Stimulated activated CD4-positive, alpha-beta T cell treated with anti-CD3 and anti-CD28 coated beads, TNF-alpha, amount 100 ng/mL, for 4 hours (primary cell): Measurements from ENCODE around the gene RCL1.

Experiments
- DNase-seq, 3 experiments: peaks; one replicate each; pipeline ENCODE4 v3.0.0-alpha.2; 2020; ENCODE audit warnings: low read depth in 3 of 3

Gene RCL1

DNA sequence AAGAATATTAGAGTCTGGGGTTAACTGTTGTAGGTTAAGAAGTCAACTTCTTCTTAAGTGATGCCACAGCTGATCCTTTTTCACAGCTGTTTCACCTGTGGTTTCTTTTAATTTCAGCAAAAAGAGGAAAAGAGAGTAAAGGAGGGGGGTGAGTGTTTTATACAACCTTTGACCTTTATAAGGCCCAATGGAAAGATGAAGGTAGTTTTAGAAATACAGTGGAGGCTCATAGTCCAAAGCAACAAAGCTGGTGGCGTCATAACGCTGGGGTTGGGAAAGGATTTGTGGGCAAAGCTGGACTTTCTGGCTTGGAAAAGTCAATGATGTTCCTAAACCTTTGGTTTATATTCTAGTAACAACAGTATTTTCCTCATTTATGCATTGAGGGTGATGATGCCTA lies 49.5 kb downstream of the RCL1 start:
- DNase-seq: no peak

DNA sequence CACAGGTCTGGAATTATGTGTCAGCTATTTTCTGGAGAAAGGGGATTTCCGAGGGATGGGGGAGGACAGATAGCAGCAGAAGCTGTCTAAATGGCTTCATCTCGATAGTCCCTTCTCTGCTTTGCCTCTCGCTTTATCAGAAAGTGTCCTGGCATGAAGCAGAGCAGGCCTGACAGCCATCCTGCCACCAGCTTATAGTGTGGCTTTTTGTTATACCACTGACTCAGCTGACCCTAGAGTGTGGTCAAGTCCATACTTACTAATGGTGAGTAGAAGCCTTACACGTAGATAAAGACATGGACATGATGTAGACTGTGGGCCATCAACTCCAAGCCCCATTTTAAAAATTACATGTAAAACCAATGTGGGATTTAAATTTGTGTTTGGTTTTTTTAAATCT lies 50.0 kb downstream of the RCL1 start:
- DNase-seq: no peak

DNA sequence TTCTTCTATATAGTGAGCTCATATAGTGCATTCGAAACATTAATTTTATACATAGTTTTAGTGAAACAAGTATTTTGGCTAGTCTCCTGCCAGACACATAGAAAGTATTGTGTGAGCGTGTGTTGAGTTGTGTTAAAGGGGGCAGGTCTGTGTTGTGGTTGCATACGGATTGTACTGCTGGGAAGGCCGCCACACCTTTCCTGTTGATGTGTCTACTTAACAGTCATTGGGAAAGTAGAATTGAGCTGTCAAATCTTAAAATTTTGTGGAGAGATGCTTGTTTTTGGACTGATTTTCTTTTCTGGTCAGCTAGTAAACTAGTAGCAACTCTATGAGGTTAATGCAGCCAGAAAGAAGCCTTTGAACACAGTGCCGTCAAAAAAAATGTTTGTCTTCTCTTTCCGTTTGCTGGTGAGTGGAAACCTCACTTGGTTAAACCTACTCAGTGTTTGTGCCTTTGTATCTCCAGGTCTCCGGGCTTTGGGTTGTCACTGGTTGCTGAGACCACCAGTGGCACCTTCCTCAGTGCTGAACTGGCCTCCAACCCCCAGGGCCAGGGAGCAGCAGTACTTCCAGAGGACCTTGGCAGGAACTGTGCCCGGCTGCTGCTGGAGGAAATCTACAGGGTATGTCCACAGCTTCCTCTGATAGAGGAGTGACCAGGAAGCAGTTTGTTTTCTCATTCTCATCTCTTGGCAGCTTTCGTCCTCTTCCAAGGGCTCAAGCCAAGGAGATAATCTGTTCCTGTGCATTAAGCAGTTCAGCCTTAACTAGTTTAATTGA lies 51.5 kb downstream of the RCL1 start:
- DNase-seq: no peak

DNA sequence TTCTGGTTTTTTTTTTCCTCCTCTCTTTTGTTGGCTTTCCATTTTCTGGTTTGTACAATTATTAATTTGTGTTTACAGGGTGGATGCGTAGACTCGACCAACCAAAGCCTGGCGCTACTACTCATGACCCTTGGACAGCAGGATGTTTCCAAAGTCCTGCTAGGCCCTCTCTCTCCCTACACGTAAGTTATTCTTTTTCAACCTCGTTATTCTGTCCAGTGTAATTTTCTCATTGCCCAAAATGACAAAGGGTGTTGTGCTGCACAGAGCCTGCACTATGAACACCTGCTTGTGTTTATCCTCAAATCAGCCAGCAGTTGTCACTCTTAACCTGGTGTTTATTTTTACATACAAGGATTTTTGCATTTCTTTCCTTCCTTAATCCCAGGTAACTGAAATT lies 56.6 kb downstream of the RCL1 start:
- no peak for DNase-seq

DNA sequence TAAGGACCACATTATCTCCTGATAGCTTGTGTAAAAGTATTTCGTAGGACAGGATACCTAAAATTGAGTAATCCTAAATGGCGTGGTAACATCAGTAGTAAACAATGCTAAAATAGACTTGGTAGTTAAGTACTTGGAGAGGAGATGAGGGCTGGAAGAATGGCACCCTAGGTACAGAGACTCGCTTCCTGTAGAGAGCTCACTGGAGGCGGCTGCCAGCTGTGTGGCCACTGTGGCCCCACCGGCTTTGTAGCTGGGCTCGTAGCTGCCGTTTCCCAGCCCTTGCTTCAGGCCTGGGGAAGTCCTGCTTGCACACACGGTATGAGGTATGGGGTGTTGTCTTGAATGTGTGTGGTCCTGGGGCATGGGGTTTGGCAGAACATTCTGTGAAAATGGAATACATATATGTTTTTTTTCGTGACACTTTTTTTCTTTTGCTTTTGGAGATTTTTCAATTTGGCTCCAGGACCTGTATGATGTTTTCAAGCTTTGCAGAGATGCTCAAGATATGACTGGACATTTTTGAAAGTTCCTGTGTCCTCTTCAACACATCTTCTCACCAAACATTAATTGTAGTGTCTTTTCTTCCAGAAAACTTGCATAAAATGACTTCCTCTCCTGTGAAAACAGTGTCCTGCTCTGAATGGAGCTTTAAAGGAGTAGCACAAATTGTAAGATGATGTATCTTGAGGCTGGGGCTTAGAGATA lies 58.0 kb downstream of the RCL1 start:
- DNase-seq: no peak

DNA sequence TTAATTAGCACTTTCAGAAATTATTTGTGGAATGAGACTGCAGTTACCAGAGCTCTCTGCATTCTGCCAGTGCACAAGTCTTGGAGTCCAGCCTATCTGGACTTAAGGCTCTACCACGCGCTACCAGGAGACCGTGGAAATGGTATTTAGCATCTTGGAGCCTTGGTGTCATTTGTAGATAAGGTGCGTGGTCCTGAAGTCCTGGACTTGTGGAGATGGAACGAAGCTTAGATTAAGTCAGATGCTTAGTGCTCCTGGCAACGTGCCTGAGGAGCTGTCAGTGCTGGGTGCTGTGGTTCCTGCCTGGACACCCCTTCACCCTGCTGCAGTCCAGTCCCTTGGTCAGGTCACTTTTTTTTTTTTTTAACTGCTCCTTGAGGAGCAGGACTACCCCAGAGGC lies 59.7 kb downstream of the RCL1 start:
- no peak for DNase-seq

DNA sequence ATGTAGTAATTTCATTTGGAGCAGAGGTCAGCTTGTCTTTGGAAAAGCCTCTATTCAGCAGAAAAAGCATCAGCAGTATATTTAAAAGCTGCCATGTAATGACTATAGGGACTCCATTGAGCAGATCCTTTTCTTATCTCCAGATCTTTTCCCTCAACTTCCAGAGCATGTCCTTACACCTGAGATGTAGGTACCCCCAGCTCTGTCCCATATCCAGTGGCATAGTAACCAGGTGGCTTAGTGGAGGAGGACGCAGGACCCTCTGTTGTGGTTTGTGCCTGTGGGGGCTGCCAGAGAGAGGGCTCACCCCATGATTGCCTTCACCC lies 61.5 kb downstream of the RCL1 start:
- no peak for DNase-seq

DNA sequence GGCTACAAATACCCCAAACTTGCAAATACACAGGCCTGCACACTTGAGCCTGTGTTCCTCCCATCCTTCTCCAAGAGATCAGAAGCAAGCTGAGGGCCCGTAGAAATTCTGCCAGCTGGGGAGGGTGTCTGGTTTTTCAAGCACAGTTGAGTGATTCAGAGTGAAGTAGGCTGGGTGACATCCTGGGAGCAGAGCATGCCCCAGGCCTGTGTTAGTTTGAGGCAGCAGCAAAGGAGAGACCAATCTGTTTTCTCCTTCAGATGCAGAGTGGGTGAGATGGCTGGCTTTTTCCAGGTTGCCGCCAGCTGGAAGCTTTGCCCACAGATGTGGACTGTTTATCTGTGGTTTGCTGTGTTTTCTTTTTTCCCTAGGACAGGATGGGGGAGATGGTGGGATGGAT lies 63.1 kb downstream of the RCL1 start:
- DNase-seq: no peak

DNA sequence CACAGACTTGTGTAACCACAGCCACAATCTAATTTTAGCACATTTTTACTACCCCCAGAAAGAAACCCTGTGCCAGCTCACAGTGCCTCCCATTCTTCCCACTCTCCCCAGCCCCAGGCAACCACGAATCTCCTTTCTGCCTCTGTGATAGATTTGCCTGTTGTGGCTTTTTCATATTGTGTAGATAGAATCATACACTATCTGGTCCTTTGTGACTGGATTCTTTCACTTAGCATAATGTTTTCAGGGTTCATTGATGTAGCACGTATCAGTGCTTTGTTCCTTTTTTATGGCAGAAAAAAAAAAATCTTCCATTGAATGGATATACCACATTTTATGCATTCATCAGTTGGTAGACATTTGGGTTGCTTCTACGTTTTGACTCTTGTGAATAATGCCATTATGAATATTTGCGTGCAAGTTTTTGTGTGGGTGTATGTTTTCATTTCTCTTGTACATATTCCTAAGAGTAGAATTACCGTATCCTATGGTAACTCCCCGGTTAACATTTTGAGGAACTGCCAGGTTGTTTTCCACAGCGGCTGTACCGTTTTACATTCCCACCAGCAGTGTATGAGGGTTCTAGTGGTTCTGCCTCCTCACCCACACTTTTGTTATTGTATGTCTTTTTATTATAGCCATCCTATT lies 64.5 kb downstream of the RCL1 start:
- no peak for DNase-seq

DNA sequence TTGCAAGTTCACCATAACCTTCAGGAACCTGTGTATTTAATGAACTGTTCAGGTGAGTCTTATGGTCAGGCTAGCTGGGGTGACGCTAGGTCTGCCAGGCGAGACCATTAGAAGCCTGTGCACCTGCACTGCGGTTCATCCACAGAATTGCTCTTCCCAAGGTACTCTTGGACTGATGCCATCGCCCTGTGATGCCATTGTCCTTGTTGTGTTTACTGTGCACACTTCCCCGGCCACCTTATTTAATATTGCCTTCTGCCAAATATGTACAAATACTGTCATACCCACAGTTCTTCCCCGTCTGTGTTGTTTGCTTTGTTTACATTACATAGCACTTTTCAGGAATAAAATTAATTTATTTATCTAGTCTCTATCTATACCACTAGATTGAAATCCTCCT lies 66.3 kb downstream of the RCL1 start:
- DNase-seq: no peak

DNA sequence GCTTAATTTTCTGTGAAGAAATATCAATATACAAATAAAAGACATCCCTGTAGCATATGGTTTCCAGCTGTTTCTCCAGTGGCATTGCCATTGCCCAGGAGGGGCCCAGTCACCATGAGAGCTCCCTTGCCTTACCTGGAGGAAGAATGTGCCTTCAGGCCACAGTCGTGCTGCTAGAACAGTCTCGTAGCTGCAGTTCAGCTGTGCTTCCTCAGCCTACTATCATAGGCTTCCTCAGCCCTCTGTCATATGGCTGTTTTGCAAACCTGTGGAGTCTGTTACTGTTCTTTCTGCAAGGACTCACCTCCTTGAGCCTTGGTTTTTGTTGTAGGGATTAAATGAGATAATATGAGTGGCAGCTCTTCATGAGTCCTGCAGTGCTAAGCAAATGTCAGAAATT lies 67.6 kb downstream of the RCL1 start:
- no peak for DNase-seq

DNA sequence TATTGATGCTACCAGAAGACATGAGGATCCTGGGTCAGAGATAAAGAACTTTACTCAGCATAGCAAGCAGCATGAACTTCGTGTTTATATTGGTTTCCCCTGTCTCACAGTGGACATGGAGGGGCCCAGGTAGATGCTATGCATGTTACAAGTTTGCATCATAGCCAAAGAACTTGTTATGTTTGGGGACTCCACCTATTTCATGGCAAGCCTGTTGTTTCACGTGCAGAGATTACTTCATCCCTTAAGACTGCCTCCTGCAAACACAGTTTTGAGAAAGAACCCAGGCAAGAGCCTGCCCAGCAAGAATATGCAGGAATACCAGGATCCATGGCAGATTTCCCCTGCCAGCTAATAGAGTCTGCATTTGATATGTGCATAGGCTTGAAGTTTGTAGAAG lies 68.4 kb downstream of the RCL1 start:
- DNase-seq: no peak

DNA sequence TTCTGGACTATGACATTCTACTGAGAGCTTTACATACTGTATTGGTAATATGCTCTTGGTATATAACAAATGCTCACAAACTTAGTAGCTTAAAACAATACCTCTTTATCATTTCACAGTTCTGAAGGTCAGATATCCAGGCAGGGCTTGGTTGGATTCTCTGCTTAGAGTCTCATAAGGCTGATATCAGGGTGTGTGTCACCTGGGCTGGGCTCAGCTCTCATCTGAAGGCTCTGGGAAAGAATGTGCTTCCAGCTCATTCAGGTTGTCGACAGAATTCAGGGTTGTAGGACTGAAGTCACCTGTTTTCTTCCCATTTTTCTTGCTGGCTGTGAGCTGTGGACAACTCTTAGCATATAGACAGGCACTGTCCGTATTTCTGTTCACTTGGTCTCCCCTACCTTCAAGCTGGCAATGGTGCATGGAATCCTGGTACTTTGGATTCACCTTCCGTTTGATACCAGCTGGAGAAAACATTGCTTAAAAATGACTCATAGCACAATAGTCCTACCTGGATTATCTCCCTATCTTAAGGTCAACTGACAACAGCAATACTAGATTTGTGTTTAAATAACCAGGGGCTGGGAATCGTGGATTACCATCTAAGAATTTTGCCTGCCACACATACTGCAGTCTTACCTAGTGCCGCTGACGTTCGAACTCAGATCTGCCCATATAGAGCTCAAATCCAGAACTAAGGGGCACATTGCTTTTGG lies 69.2 kb downstream of the RCL1 start:
- DNase-seq: no peak

DNA sequence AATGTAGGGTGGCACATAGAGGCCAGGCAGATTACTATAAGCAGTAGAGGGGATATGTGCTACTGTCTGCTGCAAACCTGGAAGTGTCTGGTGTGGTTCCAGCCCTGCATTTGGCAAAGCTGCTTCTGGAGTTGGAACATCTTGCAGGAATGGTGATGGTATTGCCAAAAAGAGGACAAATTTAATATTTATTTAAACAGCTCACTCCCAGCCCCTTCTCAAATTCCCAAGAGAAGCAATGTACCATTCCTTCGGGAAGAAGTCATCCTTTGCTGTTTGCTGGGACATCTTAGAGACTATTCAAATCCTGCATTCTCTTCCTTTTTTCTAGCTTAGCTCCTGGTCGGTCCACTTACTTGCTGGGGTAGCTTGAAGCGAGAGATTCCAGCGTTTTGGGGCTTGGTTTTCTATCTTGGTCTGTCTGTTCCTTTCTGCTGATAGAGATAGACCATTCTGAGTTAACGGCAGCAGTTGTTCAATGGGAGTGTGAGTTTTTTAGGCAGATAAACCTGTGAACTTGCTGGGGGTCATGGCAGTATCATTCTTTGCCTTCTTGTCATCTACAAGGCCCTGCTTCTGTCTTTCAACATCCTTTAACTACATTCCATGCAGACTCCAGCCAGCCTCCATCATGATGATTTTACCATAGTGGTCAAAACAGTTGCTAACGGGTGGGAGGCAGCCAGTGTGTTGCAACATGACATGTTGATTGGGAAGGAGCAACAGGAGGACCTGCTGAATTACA lies 69.9 kb downstream of the RCL1 start:
- DNase-seq: no peak

DNA sequence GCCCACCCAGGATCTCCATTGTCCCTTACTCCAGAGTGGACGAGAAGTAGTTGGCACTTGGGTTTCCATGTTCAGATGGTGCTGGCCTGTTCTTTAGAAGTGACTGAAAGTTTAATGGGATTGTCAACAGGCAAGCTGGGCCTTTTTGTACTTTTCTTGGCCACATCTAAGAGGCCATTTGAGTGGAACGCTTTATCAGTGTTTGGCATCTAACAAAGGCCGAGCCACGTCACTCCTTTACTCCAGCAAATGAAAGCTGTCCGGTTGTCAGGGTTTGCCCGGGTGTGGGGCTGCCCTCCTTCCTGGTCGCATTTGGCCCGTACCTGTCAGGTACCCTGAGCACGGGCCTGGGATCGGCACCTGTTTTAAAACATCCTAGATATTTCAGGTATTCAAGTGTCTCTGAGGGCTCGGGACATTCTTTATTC lies 71.5 kb downstream of the RCL1 start:
- no peak for DNase-seq

DNA sequence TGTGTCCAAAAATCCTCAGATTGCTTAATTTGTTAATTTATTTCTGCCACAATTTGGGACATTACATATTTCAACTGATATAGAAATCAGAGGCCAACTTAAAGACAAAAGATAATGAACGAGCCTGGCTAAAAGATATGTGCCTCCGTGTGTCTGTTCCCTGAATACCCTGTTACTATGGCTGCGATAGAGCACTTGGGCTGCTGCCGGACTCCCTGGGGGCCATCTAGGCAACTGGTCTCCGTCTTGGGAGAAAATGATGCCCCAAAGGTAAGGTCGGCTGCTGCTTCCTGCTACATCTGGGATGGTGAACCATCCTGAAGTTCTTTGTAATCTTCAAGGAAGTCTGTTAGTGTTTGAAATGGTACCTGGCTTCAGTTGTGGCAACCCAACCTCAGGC lies 72.0 kb downstream of the RCL1 start:
- DNase-seq: no peak

DNA sequence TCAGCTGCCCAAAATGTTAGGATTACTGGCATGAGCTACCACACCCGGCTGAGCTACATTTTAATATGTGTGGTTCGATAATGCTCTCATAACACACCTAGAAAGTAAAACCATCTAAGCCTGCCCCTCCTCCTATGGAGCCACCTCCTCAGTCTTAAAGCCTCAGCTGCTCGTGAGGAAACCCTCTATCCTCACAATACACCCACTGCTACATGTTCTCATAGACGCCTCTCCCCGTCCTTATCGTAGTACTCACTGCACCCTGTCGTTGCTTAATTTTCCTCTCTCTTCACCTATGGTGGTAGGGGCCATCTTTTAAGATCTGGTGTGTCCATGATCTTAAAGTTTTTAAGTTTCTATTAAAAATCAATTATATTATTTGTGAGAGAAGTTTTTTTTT lies 72.9 kb downstream of the RCL1 start:
- DNase-seq: no peak

DNA sequence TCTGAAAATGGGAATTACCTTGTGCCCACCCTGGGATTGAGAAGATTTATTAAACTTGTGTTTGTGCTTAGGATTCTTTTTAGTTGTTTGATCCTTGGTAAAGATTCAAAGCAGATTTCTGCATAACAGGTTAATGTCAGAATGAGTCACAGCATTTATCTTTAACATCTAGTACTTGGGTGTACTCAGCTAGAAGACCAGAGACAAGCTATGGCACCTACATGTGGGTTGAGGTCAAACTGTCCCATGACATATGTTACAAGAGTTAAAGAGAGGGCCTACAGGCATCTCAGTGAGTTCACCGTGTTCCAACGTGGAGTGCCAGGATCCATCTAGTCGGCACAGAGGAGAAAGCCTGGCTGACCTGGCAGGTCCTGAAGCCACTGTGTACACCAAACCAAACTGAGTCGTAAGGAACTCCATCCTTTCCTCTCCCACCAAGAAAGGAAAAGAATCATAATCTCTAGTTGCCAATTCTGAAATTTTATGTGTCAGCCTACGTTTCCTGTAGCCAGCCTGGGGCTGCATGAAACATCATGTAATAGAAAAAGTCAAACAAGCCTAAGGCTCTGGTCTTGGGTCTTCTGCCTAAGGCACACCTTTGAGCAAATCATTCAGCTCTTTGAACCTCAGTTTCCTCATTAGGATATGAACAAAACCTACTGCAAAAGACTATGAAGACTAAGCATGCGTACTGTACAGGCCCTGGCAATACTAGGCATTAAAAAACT lies 73.7 kb downstream of the RCL1 start:
- DNase-seq: no peak

DNA sequence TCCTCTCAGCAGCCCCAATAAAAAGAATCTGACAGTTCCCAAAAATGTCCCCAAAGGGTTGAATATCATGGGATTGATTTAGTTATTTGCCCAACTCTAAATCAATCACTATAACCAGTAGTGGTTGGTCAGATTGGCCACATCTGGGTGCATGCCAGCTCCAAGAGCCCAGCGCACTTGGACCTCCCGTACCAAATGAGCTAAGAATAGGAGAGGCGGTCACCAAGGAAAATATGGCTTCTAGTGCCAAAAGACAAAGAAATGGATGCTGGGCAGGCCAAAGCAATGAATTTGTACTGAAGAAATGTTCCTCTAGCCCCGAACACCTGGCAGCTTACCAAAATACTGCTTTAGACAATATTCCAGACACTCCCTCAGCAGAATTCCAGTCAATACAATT lies 80.3 kb downstream of the RCL1 start:
- no peak for DNase-seq

DNA sequence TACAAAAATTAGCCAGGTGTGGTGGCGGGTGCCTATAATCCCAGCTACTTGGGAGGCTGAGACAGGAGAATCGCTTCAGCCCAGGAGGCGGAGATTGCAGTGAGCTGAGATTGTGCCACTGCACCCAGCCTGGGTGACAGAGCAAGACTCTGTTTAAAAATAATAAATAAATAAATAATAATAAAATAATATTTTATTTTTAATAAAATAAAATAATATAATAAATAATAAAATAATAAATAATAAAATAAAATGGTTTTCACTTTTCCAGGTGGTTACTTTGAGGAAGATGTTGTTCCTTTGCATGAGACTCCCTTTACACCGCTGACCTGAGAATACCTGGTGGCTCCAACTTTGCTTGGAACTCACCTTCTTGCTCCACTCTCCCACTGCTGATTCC lies 82.8 kb downstream of the RCL1 start:
- no peak for DNase-seq

DNA sequence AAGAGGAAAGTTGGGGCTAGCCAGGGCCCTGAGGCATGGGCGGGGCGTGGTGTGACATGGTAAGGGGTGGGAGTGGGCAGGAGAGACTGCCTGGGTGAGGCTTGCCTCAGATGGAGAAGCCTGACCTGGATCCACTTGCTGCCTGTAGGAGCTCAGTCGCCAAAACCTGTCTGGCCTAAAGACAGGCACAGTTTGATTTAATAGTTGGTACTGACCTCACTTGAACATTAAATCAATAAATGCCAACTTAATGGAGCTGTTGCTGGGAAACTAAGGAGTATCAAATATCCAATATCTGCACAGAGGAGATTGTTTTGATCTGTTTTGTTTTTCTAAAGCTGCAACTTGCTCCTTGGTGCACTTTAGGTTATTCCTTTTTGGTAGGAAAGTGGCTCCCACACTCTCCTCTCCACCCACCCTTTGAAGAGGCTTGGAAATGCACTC lies 86.4 kb downstream of the RCL1 start:
- DNase-seq: no peak
